ENCODE data around the gene LGALS3BP.

LGALS3BP gene

GRCh38 chr17:78986048-78986648 is 6.4 kb upstream of the LGALS3BP start:
- Mint-ChIP-seq H3K4me1 (ENCODE audit: low read depth) (peaks cover 16% of the 10 kb centered on the region), H3K36me3 (ENCODE audit: low read depth) (peaks cover 6% of the 10 kb centered on the region), H3K9me3 (no peaks in the 10 kb centered on the region), H3K27me3 (no peaks in the 10 kb centered on the region), H3K27ac (peak overlapping the region; percentile 40), H3K4me3 (peak overlapping the region; percentile 69)

- Mint-ChIP-seq H3K36me3 (ENCODE audit: low read depth) (peaks cover 1% of the 10 kb centered on the region), H3K27ac (no peak overlapping the region), H3K27me3 (no peaks in the 10 kb centered on the region), H3K9me3 (no peaks in the 10 kb centered on the region), H3K4me1 (ENCODE audit: low read depth) (peaks cover 16% of the 10 kb centered on the region), H3K4me3 (no peak overlapping the region)
Measured at GRCh38 chr17:78985395-78985794, 5.7 kb upstream of the LGALS3BP start.

GRCh38 chr17:78981010-78981888 is 1.5 kb upstream of the LGALS3BP start:
- peaks cover 20% of the 10 kb centered on the region for H3K4me1 Mint-ChIP-seq (ENCODE audit: low read depth)
- H3K36me3 Mint-ChIP-seq (ENCODE audit: low read depth): no peaks in the 10 kb centered on the region

GRCh38 chr17:78980624-78980972 is 875 bp upstream of the LGALS3BP start:
- no peak overlapping the region for H3K4me3 Mint-ChIP-seq
- H3K9me3 Mint-ChIP-seq: no peaks in the 10 kb centered on the region
- H3K27ac Mint-ChIP-seq: no peak overlapping the region
- H3K4me1 Mint-ChIP-seq (ENCODE audit: low read depth): peaks cover 15% of the 10 kb centered on the region
- no peaks in the 10 kb centered on the region for H3K36me3 Mint-ChIP-seq (ENCODE audit: low read depth)
- no peaks in the 10 kb centered on the region for H3K27me3 Mint-ChIP-seq

More at GRCh38 chr17:78981010-78981888, 1.5 kb upstream of the LGALS3BP start:
- Mint-ChIP-seq H3K27ac (no peak overlapping the region), H3K4me3 (no peak overlapping the region), H3K9me3 (no peaks in the 10 kb centered on the region), H3K27me3 (no peaks in the 10 kb centered on the region)

DNA sequence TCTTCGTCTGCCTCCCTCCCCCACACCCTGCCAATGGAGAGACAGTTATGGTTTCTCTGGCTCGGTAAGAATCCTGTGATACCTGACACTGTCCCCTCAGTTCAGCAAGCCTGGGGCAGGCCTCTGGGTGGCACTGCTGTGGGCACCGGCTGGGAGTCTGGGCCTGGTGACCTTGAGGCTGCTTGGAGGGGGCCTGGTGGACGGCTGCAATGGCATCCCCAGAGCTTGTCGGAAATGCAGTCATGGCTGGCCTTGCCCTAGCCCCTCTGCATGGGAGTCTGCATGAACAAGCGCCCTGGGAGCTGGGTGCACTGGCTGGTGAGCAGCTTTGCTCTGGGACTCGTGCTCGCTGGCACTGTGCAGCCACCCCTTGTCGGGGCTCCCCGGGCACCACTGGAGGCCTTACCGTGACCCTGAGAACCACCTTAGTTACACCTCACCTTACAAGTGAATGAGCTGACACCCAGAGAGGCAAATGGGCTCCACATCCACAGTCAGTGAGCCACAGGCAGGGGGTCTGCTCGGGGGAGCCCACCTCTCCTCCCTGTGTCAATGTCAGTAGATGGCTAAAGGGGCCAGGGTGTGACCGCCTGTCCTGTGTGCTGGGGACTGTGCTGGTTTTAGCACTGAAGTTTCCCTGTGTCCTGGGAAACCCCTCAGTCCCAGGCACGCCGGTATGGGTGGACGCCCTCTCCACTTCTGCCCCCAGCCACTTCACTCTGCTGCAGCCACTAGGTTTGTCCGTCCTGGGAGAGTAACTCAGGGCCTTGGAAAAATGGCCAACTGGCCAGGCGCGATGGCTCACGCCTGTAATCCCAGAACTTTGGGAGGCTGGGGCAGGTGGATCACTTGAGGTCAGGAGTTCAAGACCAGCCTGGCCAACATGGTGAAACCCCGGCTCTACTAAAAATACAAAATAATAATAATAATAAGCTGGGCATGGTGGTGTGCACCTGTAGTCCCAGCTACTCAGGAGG is 1.4 kb downstream of the LGALS3BP start:
- H3K9me3 Mint-ChIP-seq: no peaks in the 10 kb centered on the region
- no peak overlapping the region for H3K27ac Mint-ChIP-seq
- H3K27me3 Mint-ChIP-seq: no peaks in the 10 kb centered on the region
- H3K36me3 Mint-ChIP-seq (ENCODE audit: low read depth): no peaks in the 10 kb centered on the region
- peaks cover 15% of the 10 kb centered on the region for H3K4me1 Mint-ChIP-seq (ENCODE audit: low read depth)
- no peak overlapping the region for H3K4me3 Mint-ChIP-seq

DNA sequence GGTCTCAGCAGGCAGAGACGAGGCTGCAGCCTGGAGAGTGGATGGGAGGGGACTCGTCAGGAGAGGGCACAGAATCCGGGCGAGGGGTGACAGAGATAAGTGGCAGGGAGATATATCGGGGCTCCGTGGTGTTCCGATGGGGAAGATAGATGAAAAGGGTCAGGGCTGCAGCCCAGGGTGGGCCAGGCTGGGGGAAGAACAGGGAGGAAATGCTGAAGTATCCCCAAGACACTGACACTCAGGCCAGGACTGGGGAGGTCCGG is 2.1 kb downstream of the LGALS3BP start:
- H3K4me1 Mint-ChIP-seq (ENCODE audit: low read depth): peaks cover 15% of the 10 kb centered on the region
- no peaks in the 10 kb centered on the region for H3K27me3 Mint-ChIP-seq
- no peaks in the 10 kb centered on the region for H3K9me3 Mint-ChIP-seq
- no peak overlapping the region for H3K4me3 Mint-ChIP-seq
- H3K27ac Mint-ChIP-seq: no peak overlapping the region
- no peaks in the 10 kb centered on the region for H3K36me3 Mint-ChIP-seq (ENCODE audit: low read depth)

DNA sequence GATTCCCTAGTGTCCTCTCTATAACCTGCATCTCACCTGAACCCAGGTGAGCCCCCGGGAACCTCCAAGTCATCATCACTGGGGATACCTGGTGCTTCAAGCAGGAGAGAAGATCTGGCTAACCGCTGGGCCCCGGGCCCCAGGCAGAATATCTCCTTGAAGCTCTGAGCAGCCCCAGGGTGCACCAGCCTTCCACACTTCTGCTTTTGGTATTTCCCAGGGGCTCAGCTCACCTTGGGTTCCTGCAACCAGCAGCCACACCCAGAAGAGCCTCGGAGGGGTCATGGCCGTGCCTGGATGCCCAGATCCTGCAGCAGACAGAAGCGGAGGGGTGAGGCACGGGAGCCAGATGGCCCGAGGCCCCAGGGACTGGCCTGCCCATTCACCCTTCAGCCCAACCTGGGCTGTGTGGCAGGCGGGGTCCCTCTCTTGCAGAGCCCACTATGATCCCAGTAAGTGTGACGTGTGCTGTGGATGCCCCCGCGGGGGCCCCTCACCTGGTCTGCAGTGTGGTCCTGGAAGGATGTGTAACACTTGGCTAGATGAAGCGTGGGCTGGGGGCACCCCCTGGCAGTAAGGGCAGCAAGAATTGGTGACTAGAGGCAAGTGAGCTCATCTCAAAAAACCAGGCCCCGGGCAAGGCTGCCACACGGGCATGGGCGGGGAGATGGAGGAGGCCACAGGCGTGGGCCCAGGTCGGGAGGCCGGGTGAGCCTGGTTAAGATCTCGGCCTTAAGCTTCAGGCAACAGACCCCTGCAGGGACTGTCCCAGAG is 2.6 kb downstream of the LGALS3BP start:
- Mint-ChIP-seq H3K36me3 (ENCODE audit: low read depth) (no peaks in the 10 kb centered on the region), H3K27ac (no peak overlapping the region), H3K9me3 (no peaks in the 10 kb centered on the region), H3K4me1 (ENCODE audit: low read depth) (peaks cover 15% of the 10 kb centered on the region), H3K27me3 (no peaks in the 10 kb centered on the region), H3K4me3 (no peak overlapping the region)

DNA sequence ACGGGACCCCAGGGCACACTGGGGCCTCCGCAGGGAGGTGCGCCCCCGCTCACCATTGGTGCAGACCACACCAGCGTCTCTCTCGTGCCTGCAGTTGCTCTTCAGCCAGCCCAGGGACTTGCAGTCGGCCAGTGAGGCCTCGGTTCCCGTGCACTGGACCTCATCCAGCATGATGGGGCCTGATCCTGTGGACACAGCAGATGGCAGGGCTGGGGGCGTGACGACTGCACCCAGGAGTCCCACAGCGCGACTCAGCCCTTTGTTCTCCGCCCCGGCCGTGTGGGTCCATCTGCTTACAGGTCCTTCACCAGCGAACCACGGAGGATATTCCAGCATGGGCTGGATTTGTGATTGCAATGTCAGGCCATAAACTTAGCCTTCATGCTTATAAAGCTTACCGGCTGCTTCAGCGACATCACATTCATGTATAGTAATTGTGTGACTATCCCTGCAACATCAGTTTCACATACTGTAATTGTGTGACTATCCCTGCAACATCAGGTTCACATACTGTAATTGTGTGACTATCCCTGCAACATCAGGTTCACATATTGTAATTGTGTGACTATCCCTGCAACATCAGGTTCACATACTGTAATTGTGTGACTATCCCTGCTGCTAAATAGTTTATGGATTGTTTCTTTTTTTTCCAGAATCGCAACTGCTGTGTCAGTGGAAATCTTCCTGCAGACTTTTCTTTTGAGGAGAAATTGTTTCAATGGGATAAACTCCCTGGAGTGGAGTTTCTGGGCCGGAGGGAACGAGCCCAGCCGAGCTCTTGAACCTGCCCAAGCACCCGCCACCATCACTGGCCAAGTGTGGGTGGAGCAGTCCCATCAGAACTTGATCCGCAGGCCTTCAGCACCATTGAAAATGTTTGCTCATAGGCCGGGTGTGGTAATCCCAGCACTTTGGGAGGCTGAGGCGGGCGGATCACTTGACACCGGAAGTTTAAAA is 4.8 kb downstream of the LGALS3BP start:
- Mint-ChIP-seq H3K4me1 (ENCODE audit: low read depth) (peaks cover 21% of the 10 kb centered on the region), H3K4me3 (no peak overlapping the region), H3K36me3 (ENCODE audit: low read depth) (no peaks in the 10 kb centered on the region), H3K27me3 (no peaks in the 10 kb centered on the region), H3K27ac (no peak overlapping the region), H3K9me3 (no peaks in the 10 kb centered on the region)

- Mint-ChIP-seq H3K36me3 (ENCODE audit: low read depth) (no peaks in the 10 kb centered on the region), H3K4me3 (no peak overlapping the region), H3K27ac (no peak overlapping the region), H3K9me3 (no peaks in the 10 kb centered on the region), H3K4me1 (ENCODE audit: low read depth) (peaks cover 21% of the 10 kb centered on the region), H3K27me3 (no peaks in the 10 kb centered on the region)
Measured at GRCh38 chr17:78973792-78974520, 5.8 kb downstream of the LGALS3BP start.

- no peaks in the 10 kb centered on the region for H3K9me3 Mint-ChIP-seq
- no peak overlapping the region for H3K4me3 Mint-ChIP-seq
- H3K27ac Mint-ChIP-seq: no peak overlapping the region
- H3K4me1 Mint-ChIP-seq (ENCODE audit: low read depth): peaks cover 18% of the 10 kb centered on the region
- H3K36me3 Mint-ChIP-seq (ENCODE audit: low read depth): no peaks in the 10 kb centered on the region
- no peaks in the 10 kb centered on the region for H3K27me3 Mint-ChIP-seq
Measured at GRCh38 chr17:78973196-78973595, 6.5 kb downstream of the LGALS3BP start.

DNA sequence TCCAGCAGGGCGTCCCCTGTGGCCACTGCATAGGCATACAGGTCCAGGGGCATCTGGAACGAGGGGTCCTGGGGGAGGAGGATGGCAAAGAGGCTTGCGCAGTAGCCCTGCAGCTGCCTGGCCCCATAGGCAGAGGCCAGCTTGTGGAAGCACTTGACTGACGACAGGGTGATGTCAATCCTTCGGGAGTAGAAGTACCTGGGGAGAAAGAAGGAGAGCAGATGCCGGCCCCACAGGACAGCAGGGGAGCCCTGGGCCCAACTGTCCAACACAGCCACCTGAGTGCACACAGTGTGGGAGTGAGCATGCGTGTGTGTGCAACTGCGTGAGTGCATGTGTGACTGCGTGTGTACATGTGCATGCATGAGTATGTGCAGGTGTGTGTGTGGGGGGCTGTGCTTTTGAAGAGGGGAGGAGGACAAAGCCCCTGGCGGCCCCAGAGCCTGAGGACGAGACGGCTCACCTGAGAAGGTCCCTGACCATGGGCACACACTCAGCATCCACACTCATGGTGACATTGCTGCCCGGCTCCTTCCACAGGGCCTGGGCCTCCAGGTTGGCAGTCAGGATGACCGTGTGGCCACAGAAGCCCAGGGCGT is 7.1 kb downstream of the LGALS3BP start:
- Mint-ChIP-seq H3K27me3 (no peaks in the 10 kb centered on the region), H3K36me3 (ENCODE audit: low read depth) (no peaks in the 10 kb centered on the region), H3K9me3 (no peaks in the 10 kb centered on the region), H3K27ac (no peak overlapping the region), H3K4me1 (ENCODE audit: low read depth) (peaks cover 12% of the 10 kb centered on the region), H3K4me3 (no peak overlapping the region)

DNA sequence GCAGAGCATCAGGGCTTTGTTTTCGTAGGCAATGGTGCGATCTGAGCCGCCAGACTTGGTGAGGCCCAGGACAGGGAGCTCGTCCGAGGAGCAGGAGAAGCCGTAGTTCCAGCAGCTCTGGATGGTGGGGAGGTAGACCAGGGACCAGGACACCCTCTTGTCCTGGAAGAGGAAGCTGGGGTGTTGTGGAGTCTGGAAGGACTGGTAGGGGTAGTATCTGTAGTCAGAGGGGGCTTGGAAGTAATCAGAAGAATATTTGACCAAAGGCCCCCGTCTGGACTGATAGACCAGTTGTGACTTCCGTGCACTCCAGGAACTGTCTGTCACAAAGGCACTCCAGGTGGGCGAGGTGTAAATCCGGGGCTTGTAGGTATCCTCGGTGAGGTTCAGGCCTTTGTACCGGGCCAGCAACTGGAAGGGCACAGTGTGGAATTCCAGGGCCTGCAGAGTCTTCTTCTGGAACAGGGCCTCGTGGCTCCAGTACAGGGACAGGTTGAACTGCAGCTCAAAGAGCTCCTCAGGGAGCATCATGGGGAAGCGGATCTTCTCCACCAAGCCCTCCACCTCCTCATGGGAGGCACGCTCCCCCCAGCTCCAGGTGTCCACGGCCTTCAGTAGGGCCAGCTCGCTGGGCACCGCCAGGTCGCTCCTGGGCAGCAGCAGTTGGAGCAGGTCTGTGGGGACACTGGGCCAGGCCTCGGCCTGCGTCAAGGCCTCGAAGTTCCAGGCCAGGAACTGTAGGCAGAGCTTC is 7.8 kb downstream of the LGALS3BP start:
- H3K27me3 Mint-ChIP-seq: no peaks in the 10 kb centered on the region
- peaks cover 7% of the 10 kb centered on the region for H3K4me1 Mint-ChIP-seq (ENCODE audit: low read depth)
- no peaks in the 10 kb centered on the region for H3K9me3 Mint-ChIP-seq
- no peaks in the 10 kb centered on the region for H3K36me3 Mint-ChIP-seq (ENCODE audit: low read depth)
- H3K27ac Mint-ChIP-seq: no peak overlapping the region
- no peak overlapping the region for H3K4me3 Mint-ChIP-seq
